ENCODE results near the gene SHISAL1.

SHISAL1 gene

DNA sequence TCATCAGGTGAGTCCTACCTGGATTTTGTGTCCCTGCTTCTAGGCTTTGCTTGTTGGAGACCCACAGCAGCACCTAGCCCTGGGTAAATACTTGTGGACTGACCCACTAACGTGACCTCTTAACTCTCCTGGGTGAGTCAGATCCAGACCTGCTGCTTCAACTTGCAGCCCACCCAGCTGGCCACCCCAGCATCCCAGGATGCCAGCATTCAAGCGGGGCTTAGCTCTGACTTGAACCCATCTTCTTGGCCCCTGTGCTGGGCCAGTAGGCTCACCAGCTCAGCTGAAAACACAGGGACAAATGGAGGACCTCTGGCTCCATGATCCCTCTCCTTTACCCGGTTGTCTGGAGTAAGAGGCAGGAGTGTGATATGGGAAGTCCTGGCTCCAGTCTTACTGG lies 98.6 kb downstream of the SHISAL1 start:
- FAIRE-seq (no peak), DNase-seq (ENCODE audit: insufficient read length) (no peak)
- TF ChIP-seq TAF1 (IDR thresholded peaks at IDR 0.05; ENCODE audit: borderline replicate concordance, low read depth, low read length) (no peak), POLR2AphosphoS5 (IDR thresholded peaks at IDR 0.05; ENCODE audit: low read depth, low read length) (no peak), POLR2A (IDR thresholded peaks at IDR 0.05; ENCODE audit: low read depth, low read length) (no peak)

DNA sequence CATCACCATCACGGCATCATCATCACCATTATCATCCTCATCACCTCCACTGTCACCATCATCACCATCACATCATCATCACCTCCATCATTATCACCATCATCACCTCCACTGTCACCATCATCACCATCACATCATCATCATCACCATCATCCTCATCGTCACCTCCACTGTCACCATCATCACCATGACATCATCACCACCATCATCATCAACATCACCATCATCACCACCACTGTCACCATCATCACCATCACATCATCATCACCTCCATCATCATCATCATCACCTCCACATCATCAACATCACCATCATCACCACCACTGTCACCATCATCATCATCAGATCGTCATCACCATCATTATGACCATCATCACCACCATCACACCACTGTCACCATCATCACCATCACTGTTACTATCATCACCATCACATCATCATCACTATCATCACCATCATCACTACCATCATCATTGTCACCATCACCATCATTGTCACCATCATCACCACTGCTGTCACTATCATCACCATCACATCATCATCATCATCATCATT lies 99.2 kb downstream of the SHISAL1 start:
- TF ChIP-seq POLR2A (IDR thresholded peaks at IDR 0.05; ENCODE audit: low read depth, low read length) (no peak), TAF1 (IDR thresholded peaks at IDR 0.05; ENCODE audit: borderline replicate concordance, low read depth, low read length) (no peak), POLR2AphosphoS5 (IDR thresholded peaks at IDR 0.05; ENCODE audit: low read depth, low read length) (no peak)
- DNase-seq (ENCODE audit: insufficient read length) (no peak), FAIRE-seq (peak; percentile 67)

DNA sequence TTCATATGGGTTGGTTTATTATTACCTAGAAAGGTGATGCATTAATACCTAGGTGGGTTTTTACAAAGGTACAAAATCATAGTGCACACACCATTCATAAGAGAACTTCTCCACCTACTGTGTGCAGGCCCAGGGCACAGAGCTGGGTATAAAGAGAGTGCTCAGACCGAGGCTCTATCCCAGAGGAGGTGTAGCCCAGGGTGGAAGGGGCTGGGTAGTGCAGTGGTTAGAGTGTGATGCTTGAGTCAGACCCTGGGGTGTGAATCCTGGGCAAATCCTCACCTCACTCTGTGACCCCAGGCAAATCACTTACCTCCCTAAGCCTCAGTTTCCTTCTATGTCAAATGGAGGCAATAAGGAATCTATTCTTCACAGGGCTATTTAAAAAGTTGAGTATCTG lies 99.8 kb downstream of the SHISAL1 start:
- FAIRE-seq, result no peak
- TF ChIP-seq TAF1 (IDR thresholded peaks at IDR 0.05; ENCODE audit: borderline replicate concordance, low read depth, low read length), result no peak
- no peak for DNase-seq (ENCODE audit: insufficient read length)

DNA sequence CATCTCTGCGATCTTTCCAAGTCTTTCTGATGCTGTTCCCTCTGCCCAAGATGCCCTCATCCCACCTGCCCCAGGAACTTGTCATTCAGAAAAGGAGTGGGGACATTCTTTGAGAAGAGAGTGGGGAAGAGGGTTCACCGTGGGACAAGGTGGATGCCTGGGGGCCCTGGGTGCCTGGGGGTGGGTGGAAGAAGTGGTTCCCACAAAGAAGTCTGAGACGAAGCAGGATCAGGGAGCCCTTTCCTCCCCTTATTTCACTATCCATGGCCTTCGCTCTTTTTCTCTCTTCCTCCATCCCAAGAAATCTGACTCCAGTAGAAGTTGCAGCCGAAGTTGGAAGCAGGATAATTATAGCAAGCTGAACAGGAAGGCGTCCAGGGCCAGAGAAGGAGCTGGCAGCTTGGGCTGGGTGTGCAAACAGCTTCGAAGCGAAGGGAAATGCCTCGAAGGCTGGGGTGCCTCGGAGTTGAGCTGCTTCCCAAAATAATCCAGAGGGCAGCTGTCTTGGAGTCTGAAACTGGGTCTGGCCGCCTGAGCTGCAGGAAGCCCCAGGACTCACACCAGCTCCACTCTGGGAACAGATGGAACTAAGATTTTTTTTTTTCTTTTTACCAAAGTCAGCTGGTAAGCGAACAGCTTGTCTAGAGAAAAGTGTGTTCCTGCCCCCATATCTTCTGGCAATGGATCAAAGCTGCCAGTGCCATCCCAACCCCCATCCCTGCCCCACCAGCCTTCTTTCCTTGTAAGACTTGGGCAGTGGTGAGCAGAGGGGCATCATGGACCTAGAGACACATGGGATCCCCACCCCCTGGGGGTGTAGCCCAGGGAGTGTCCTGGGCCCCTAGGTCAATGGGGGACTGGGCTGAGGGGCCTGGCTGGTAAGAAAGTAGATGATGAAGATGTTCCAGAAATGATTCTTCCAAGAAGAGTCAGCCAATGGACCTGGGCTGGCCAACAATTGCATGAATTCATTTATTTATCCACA lies 100.5 kb downstream of the SHISAL1 start:
- TF ChIP-seq POLR2AphosphoS5 (IDR thresholded peaks at IDR 0.05; ENCODE audit: low read depth, low read length) (no peak), POLR2A (IDR thresholded peaks at IDR 0.05; ENCODE audit: low read depth, low read length) (no peak), TAF1 (IDR thresholded peaks at IDR 0.05; ENCODE audit: borderline replicate concordance, low read depth, low read length) (no peak)
- DNase-seq (ENCODE audit: insufficient read length) (no peak), FAIRE-seq (no peak)

DNA sequence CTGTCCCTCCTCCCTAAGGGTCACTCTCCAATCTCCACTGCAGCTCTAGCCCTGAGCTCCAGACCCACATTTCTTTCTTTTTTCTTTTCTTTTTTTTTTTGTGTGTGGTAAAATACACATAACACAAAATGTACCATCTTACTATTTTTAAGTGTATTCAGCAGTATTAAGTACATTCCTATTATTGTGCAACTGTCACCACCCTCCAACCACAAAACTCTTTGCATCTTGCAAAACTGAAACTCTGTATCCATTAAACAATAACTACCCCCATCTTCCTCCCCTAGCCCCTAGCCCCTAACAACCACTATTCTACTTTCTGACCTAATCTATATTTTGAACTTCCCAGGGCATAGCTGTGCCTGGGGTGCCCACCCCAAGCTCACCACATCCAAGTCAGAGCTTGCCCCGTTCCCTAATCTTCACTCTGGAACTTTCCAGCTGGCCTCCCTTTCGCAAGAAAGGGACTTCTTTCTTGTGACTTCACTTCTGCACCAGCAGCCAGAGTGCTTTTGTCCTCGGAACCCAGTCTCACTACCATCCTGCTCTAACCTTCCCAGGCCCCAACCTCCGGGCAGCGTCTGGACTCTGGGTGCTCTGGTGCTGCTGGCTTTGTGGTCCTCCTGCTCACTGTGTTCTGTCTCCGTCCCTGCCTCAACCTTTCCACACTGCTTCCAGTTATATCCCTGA lies 101.3 kb downstream of the SHISAL1 start:
- no peak for TF ChIP-seq TAF1 (IDR thresholded peaks at IDR 0.05; ENCODE audit: borderline replicate concordance, low read depth, low read length)
- no peak for TF ChIP-seq POLR2A (IDR thresholded peaks at IDR 0.05; ENCODE audit: low read depth, low read length)
- no peak for TF ChIP-seq POLR2AphosphoS5 (IDR thresholded peaks at IDR 0.05; ENCODE audit: low read depth, low read length)
- FAIRE-seq, result no peak
- no peak for DNase-seq (ENCODE audit: insufficient read length)

DNA sequence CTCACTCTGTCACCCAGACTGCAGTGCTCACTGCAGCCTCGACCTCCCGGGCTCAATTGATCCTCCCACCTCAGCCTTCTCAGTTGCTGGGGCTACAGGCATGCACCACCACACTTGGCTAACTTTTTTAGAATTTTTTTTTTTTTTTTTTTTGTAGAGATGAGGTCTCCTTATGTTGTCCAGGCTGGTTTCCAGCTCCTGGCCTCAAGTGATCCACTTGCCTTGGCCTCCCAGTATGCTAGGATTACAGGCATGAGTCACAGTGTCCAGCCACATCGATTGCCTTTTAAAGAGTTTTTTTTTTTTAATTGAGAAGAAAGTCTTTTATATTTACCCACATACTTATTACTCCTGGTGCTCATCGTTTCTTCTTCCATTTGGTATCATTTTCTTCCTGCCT lies 102.0 kb downstream of the SHISAL1 start:
- TF ChIP-seq TAF1 (IDR thresholded peaks at IDR 0.05; ENCODE audit: borderline replicate concordance, low read depth, low read length) (no peak), POLR2AphosphoS5 (IDR thresholded peaks at IDR 0.05; ENCODE audit: low read depth, low read length) (no peak), POLR2A (IDR thresholded peaks at IDR 0.05; ENCODE audit: low read depth, low read length) (no peak)
- FAIRE-seq (no peak), DNase-seq (ENCODE audit: insufficient read length) (no peak)

DNA sequence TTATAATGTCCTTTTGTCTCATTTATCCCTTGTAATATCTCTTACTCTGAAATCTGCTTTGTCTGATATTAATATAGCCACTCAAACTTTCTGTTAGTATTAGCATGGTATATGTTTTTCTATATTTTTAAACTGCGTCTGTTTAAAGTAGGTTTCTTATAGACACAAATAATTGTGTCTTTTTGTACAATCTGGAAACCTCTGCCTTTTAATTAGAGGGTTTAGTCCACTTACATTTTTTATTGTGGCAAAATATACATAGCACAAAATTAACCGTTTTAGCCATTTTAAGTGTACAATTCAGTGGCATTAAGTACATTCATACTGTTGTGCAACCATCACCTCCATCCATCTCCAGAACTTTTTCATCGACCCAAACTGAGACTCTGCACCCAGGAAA lies 103.4 kb downstream of the SHISAL1 start:
- FAIRE-seq, result no peak
- no peak for DNase-seq (ENCODE audit: insufficient read length)
- TF ChIP-seq TAF1 (IDR thresholded peaks at IDR 0.05; ENCODE audit: borderline replicate concordance, low read depth, low read length), result no peak
- TF ChIP-seq POLR2AphosphoS5 (IDR thresholded peaks at IDR 0.05; ENCODE audit: low read depth, low read length), result no peak
- TF ChIP-seq POLR2A (IDR thresholded peaks at IDR 0.05; ENCODE audit: low read depth, low read length), result no peak

DNA sequence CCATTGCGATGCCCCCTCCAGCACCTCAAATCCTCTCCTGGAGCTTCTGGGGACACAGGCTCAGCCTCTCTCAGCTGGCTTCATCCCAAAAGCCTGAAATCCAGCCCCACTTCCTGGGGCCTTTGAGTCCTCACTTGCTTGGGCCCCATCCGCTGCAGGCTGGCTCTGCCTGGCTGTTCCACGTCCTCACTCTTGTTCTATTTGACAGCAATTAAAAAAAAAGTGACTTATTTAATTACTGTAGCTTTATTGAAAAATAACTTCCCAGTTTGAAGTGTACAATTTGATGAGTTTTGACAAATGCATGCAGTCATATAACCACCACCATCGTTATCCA lies 104.8 kb downstream of the SHISAL1 start:
- DNase-seq (ENCODE audit: insufficient read length), result no peak
- TF ChIP-seq POLR2A (IDR thresholded peaks at IDR 0.05; ENCODE audit: low read depth, low read length), result no peak
- TF ChIP-seq POLR2AphosphoS5 (IDR thresholded peaks at IDR 0.05; ENCODE audit: low read depth, low read length), result no peak
- no peak for TF ChIP-seq TAF1 (IDR thresholded peaks at IDR 0.05; ENCODE audit: borderline replicate concordance, low read depth, low read length)
- FAIRE-seq, result no peak

DNA sequence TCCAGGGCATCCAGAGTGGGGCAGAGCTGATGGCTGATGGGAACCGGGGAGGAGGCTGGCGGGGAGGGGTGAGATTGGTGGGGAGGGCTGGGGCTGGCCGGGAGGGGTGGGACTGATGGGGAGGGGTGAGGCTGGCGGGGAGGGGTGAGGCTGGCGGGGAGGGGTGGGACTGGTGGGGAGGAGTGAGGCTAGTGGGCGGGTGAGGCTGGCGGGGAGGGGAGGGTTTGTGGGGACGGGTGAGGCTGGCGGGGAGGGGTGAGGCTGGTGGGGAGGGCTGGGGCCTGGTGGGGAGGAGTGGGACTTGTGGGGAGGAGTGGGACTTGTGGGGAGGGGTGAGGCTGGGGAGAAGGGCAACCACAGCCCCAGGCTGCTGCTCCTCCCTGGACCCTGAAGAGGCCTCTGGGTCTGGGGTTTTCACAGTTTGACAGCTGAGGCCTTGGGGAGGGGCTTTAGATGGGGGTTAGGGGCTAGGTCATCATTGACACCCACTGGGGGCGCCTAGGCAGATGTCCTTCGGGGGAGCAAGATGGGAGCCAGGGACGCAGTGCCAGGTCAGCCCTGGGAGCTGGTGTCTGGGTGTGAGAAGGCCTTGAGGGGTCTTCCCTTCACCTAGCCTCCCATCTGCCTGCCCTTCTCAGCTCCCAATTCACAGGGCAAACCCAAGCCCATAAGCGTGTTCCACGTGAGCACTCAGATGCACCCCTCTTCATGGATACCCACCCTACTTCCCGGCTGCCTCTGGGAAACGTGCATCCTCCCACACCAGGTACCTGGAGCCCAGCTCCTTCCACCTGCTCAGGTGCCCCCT lies 105.4 kb downstream of the SHISAL1 start:
- no peak for DNase-seq (ENCODE audit: insufficient read length)
- FAIRE-seq, result no peak
- no peak for TF ChIP-seq POLR2AphosphoS5 (IDR thresholded peaks at IDR 0.05; ENCODE audit: low read depth, low read length)
- TF ChIP-seq POLR2A (IDR thresholded peaks at IDR 0.05; ENCODE audit: low read depth, low read length), result no peak

DNA sequence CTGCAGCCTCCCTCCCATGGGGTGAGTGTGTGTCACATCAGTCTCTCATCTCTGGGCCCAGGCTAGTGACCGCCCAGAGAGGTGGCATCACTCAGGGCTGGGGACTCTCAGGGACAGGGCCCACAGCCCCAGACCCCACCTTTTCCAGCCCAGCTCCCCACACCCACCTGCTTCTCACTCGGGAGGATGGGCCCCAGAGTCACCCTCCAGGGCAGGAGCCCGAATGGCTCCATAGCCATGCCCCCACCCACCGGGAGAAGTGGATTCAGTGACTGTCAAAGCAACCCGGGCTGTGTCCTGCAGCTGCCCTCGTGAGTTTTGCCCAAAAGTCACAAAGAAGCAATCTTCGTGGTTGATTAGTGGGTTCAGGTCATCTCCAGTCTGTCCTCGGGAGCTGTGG lies 106.1 kb downstream of the SHISAL1 start:
- DNase-seq (ENCODE audit: insufficient read length) (no peak), FAIRE-seq (no peak)
- TF ChIP-seq TAF1 (IDR thresholded peaks at IDR 0.05; ENCODE audit: borderline replicate concordance, low read depth, low read length) (no peak), POLR2A (IDR thresholded peaks at IDR 0.05; ENCODE audit: low read depth, low read length) (no peak), POLR2AphosphoS5 (IDR thresholded peaks at IDR 0.05; ENCODE audit: low read depth, low read length) (no peak)

DNA sequence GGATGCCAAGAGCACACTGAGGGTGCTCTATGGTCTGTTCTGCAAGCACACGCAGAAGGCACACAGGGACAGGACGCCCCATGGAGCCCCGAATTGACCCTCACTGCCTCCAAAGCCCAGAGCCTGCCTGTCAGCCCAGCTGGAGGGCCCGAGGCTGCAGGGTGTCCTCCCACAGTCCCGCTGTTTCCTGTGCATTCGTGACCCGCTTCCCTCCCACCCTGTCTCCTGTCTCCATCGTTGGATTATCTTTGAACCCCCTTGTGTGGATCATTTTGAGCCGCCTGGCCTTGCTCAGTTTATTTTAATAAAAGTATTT lies 106.5 kb downstream of the SHISAL1 start:
- DNase-seq (ENCODE audit: insufficient read length), result no peak
- no peak for FAIRE-seq
- TF ChIP-seq POLR2A (IDR thresholded peaks at IDR 0.05; ENCODE audit: low read depth, low read length), result no peak
- TF ChIP-seq POLR2AphosphoS5 (IDR thresholded peaks at IDR 0.05; ENCODE audit: low read depth, low read length), result no peak
- no peak for TF ChIP-seq TAF1 (IDR thresholded peaks at IDR 0.05; ENCODE audit: borderline replicate concordance, low read depth, low read length)
